GM12878 (cell line): ENCODE data around the gene PALLD. TPM values are rescaled to one million over a fixed set of nuclear protein-coding genes. Genes with fewer than 3 reads are reported as not detected.

Source experiments
- ATAC-seq: fragments of 200-7000 bp; cut with Tn5 transposase; 3 replicates; pipeline ENCODE4 v1.9.1; 2020; ENCODE audit warnings: mild to moderate bottlenecking, moderate library complexity
- BruUV-seq: library from RNA; stranded (reverse); fragments of 400-500 nt; replicated peaks from 2 replicates; lab custom pipeline; 2021; lab: Mats Ljungman, UMichigan
- CTCF ChIA-PET: fragments of 300-600 bp; sonication (Branson Sonifier 250); formaldehyde crosslinking; extraction: SDS; loops from one replicate; lab custom pipeline; 2021; ENCODE audit warnings: inconsistent platforms; lab: Yijun Ruan, JAX
- POLR2A ChIA-PET: fragments of 350-600 bp; formaldehyde crosslinking; extraction: SDS; loops from one replicate; lab custom pipeline; 2021; ENCODE audit warnings: inconsistent platforms; lab: Charles Lee
- RAD21 ChIA-PET: fragments of 300-600 bp; sonication (Branson Sonifier 250); formaldehyde crosslinking; loops from one replicate; lab custom pipeline; 2023; ENCODE audit warnings: antibody characterized with exemption; ENCODE audit not compliant: unreplicated experiment; lab: Charles Lee
- SMC1A ChIA-PET: fragments of 300-600 bp; sonication (Branson Sonifier 250); formaldehyde crosslinking; loops from one replicate; lab custom pipeline; 2023; ENCODE audit not compliant: unreplicated experiment, uncharacterized antibody; lab: Charles Lee
- DNase-seq: peaks from one replicate; pipeline ENCODE4 v3.0.0-alpha.2; 2011; ENCODE audit warnings: low read depth, low spot score
- FAIRE-seq: peaks from 3 replicates; lab custom pipeline; 2011; peaks lifted over from hg19 to GRCh38; lab: Jason Lieb, UNC
- H2AFZ ChIP-seq: 2 replicates; pipeline ENCODE4 v1.6.0; 2011; ENCODE audit warnings: low read depth, low read length, control low read depth; ENCODE audit not compliant: control insufficient read depth
- H3K27ac ChIP-seq: 2 replicates; pipeline ENCODE4 v1.5.1; 2011; ENCODE audit warnings: control low read depth; ENCODE audit not compliant: control insufficient read depth, insufficient read depth
- H3K27me3 ChIP-seq, 2 experiments: replicated peaks in 1 of 2; 2 replicates each; pipeline versions ENCODE4 v1.6.0 to v1.6.1; 2011; ENCODE audit warnings: low read length in 1 of 2; ENCODE audit not compliant: control insufficient read depth in 2 of 2, insufficient read depth in 2 of 2
- H3K36me3 ChIP-seq, 2 experiments: 2 replicates each; pipeline ENCODE4 v1.5.1; 2011; ENCODE audit warnings: low read length in 1 of 2; ENCODE audit not compliant: control insufficient read depth in 2 of 2, insufficient read depth in 2 of 2
- H3K4me1 ChIP-seq: 2 replicates; pipeline ENCODE4 v1.6.1; 2011; ENCODE audit warnings: mild to moderate bottlenecking, low read length, moderate library complexity, mixed read lengths; ENCODE audit not compliant: control insufficient read depth, insufficient read depth
- H3K4me2 ChIP-seq: 2 replicates; pipeline ENCODE4 v1.6.0; 2011; ENCODE audit warnings: control low read depth; ENCODE audit not compliant: control insufficient read depth, insufficient read depth
- H3K4me3 ChIP-seq: fragments of 200-600 bp; sonication (generic); 2 replicates; pipeline ENCODE4 v1.5.1; 2016
- H3K79me2 ChIP-seq: 2 replicates; pipeline ENCODE4 v1.6.0; 2011; ENCODE audit warnings: low read length; ENCODE audit not compliant: control insufficient read depth, insufficient read depth
- H3K9ac ChIP-seq: 2 replicates; pipeline ENCODE4 v1.8.0; 2011; ENCODE audit warnings: low read length, control low read depth, mixed read lengths; ENCODE audit not compliant: control insufficient read depth, insufficient read depth
- H3K9me3 ChIP-seq: replicated peaks from 3 replicates; pipeline ENCODE4 v1.5.1; 2011; ENCODE audit warnings: mild to moderate bottlenecking, low read length; ENCODE audit not compliant: control insufficient read depth, insufficient read depth
- H4K20me1 ChIP-seq: 2 replicates; pipeline ENCODE4 v1.6.0; 2011; ENCODE audit not compliant: control insufficient read depth, insufficient read depth
- CHD4 ChIP-seq: fragments of 200-600 bp; sonication (generic); IDR thresholded peaks from 2 replicates; pipeline ENCODE4 v1.6.1; 2016; ENCODE audit warnings: mild to moderate bottlenecking
- EP300 ChIP-seq, 2 experiments: fragments of 150-350 bp in 1 of 2; IDR thresholded peaks; 2 replicates each; pipeline ENCODE4 v1.6.1; 2011 to 2012; ENCODE audit warnings: low read depth in 2 of 2, low read length in 2 of 2, borderline replicate concordance in 1 of 2, improper control_type of control experiment in 1 of 2, inconsistent platforms in 1 of 2; ENCODE audit not compliant: control insufficient read depth in 1 of 2
- EZH2 ChIP-seq: IDR thresholded peaks from 2 replicates; pipeline ENCODE4 v1.6.1; 2012; ENCODE audit warnings: low read depth, mild to moderate bottlenecking, control low read depth, inconsistent platforms, low read length, borderline replicate concordance; ENCODE audit not compliant: control insufficient read depth
- ZNF274 ChIP-seq: IDR thresholded peaks from one replicate; pipeline ENCODE4 v1.8.0; 2011; ENCODE audit not compliant: insufficient read length, insufficient read depth
- ZNF622 ChIP-seq: fragments of 450-650 bp; IDR thresholded peaks from 2 replicates; pipeline ENCODE4 v1.6.1; 2017; ENCODE audit warnings: mild to moderate bottlenecking, inconsistent platforms
- WGBS: methylation state at CpG from one replicate; pipeline ENCODE4 v1.1.6; 2016; ENCODE audit warnings: low lambda C conversion rate; ENCODE audit not compliant: insufficient replicate concordance, insufficient coverage; ENCODE audit errors: missing lambda C conversion rate; 5-methylcytosine and 5-hydroxymethylcytosine counted together
- in situ Hi-C: fragments of 300-500 bp; cut with MboI; formaldehyde crosslinking; loops from 9 replicates; pipeline ENCODE4 v1.14.3; 2018; ENCODE audit warnings: mixed read lengths
- intact Hi-C: fragments of 100-400 bp; cut with micrococcal nuclease; formaldehyde crosslinking; loops from one replicate; pipeline ENCODE4 v1.14.2; 2022; ENCODE audit not compliant: unreplicated experiment
- polyA plus RNA-seq, 11 experiments: library from polyadenylated mRNA; depleted of rRNA in 4 of 11; unstranded in 6 of 11; stranded (reverse) in 5 of 11; fragments of >200 nt; fragmentation: Nextera tagmentation in 4 of 11; fragmentation: Illumina TruSeq in 1 of 11; extraction: Ambion mirVana in 4 of 11; extraction: Trizol in 1 of 11; gene quantifications; 1 replicate in 1 of 11; 2 replicates in 10 of 11; pipeline versions ENCODE4 v1.2.1 to v1.2.3, GENCODE V29; 2011 to 2016; ENCODE audit warnings: inconsistent platforms in 2 of 11, missing spikeins in 2 of 11, low read depth in 1 of 11
- total RNA-seq, 4 experiments: library from RNA; depleted of rRNA in 3 of 4; stranded (reverse); fragments of >200 nt in 3 of 4; fragmentation: Illumina TruSeq in 1 of 4; extraction: Trizol in 1 of 4; gene quantifications; 2 replicates each; pipeline versions ENCODE4 v1.2.1 to v1.2.3, GENCODE V29; 2013 to 2021
- TF ChIP-seq, protein P1 (sequence below): fragments of 450-650 bp; IDR thresholded peaks from 2 replicates; pipeline ENCODE4 v1.6.1; 2017; ENCODE audit warnings: mild to moderate bottlenecking, moderate library complexity
- TF ChIP-seq, protein P2 (sequence below): fragments of 450-650 bp; IDR thresholded peaks from 2 replicates; pipeline ENCODE4 v1.6.1; 2018; ENCODE audit warnings: mild to moderate bottlenecking, low read depth, moderate library complexity; ENCODE audit not compliant: partially characterized antibody
- TF ChIP-seq, protein P3 (sequence below): fragments of 450-650 bp; IDR thresholded peaks from 2 replicates; pipeline ENCODE4 v1.6.1; 2017; ENCODE audit warnings: mild to moderate bottlenecking
- TF ChIP-seq, protein P4 (sequence below): IDR thresholded peaks from 2 replicates; pipeline ENCODE4 v1.6.1; 2011; ENCODE audit warnings: borderline replicate concordance, low read depth, mild to moderate bottlenecking, moderate library complexity, low read length; ENCODE audit not compliant: insufficient read depth, poor library complexity, severe bottlenecking

The PALLD gene
- total and polyA plus RNA-seq, 10 of the 15 experiments (the other 5 are each of a cell fraction or from before 2014, with no cell fraction given): 1.0 to 7.7 (median 1.7) TPM

- no peak overlapping the region for H3K27ac ChIP-seq
- no peak overlapping the region for H3K4me3 ChIP-seq
- no peak for ATAC-seq
- no peaks in the 10 kb centered on the region for H3K4me1 ChIP-seq
- H3K9me3 ChIP-seq: no peaks in the 10 kb centered on the region
- H3K4me2 ChIP-seq: no peak overlapping the region
- no peaks in the 10 kb centered on the region for H3K79me2 ChIP-seq
- no peak for DNase-seq
- no peak overlapping the region for H2AFZ ChIP-seq
- SMC1A ChIA-PET: interaction anchor here (0.6 to 1.2 kb wide), 2 partner anchors 30 to 503 kb away, joined by 3 read pairs; no protein-coding TSS in a partner anchor
- POLR2A ChIA-PET: interaction anchor here (0.9 kb wide), 1 partner anchor 14 kb away, joined by 3 read pairs; no protein-coding TSS in a partner anchor
- no peaks in the 10 kb centered on the region for H3K36me3 ChIP-seq
- in situ Hi-C loops: no loop called here
- no peak for FAIRE-seq
- no peak overlapping the region for H3K9ac ChIP-seq
- RAD21 ChIA-PET: no interaction called here
- H4K20me1 ChIP-seq: no peaks in the 10 kb centered on the region
- intact Hi-C loops: no loop called here
- H3K27me3 ChIP-seq: no peaks in the 10 kb centered on the region
- no TSS peak for BruUV-seq
- CTCF ChIA-PET: interaction anchor here (1.1 to 2.5 kb wide), 3 partner anchors 14 to 62 kb away, joined by 3 to 10 read pairs (median 3); no protein-coding TSS in a partner anchor
- WGBS: 0% methylated on average over 1 of the region's 1 CpG
- TF ChIP-seq EZH2 (no peak), ZNF622 (no peak), CHD4 (no peak), ZNF274 (no peak), EP300 (IDR thresholded peaks at IDR 0.05; ENCODE audit: borderline replicate concordance in 1 of 2, control insufficient read depth in 1 of 2, low read depth in 2 of 2, low read length in 2 of 2) (no peak)
- TF ChIP-seq, protein P1, sequence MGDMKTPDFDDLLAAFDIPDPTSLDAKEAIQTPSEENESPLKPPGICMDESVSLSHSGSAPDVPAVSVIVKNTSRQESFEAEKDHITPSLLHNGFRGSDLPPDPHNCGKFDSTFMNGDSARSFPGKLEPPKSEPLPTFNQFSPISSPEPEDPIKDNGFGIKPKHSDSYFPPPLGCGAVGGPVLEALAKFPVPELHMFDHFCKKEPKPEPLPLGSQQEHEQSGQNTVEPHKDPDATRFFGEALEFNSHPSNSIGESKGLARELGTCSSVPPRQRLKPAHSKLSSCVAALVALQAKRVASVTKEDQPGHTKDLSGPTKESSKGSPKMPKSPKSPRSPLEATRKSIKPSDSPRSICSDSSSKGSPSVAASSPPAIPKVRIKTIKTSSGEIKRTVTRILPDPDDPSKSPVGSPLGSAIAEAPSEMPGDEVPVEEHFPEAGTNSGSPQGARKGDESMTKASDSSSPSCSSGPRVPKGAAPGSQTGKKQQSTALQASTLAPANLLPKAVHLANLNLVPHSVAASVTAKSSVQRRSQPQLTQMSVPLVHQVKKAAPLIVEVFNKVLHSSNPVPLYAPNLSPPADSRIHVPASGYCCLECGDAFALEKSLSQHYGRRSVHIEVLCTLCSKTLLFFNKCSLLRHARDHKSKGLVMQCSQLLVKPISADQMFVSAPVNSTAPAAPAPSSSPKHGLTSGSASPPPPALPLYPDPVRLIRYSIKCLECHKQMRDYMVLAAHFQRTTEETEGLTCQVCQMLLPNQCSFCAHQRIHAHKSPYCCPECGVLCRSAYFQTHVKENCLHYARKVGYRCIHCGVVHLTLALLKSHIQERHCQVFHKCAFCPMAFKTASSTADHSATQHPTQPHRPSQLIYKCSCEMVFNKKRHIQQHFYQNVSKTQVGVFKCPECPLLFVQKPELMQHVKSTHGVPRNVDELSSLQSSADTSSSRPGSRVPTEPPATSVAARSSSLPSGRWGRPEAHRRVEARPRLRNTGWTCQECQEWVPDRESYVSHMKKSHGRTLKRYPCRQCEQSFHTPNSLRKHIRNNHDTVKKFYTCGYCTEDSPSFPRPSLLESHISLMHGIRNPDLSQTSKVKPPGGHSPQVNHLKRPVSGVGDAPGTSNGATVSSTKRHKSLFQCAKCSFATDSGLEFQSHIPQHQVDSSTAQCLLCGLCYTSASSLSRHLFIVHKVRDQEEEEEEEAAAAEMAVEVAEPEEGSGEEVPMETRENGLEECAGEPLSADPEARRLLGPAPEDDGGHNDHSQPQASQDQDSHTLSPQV: no peak
- TF ChIP-seq, protein P2, sequence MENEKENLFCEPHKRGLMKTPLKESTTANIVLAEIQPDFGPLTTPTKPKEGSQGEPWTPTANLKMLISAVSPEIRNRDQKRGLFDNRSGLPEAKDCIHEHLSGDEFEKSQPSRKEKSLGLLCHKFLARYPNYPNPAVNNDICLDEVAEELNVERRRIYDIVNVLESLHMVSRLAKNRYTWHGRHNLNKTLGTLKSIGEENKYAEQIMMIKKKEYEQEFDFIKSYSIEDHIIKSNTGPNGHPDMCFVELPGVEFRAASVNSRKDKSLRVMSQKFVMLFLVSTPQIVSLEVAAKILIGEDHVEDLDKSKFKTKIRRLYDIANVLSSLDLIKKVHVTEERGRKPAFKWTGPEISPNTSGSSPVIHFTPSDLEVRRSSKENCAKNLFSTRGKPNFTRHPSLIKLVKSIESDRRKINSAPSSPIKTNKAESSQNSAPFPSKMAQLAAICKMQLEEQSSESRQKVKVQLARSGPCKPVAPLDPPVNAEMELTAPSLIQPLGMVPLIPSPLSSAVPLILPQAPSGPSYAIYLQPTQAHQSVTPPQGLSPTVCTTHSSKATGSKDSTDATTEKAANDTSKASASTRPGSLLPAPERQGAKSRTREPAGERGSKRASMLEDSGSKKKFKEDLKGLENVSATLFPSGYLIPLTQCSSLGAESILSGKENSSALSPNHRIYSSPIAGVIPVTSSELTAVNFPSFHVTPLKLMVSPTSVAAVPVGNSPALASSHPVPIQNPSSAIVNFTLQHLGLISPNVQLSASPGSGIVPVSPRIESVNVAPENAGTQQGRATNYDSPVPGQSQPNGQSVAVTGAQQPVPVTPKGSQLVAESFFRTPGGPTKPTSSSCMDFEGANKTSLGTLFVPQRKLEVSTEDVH: no peak
- TF ChIP-seq, protein P3, sequence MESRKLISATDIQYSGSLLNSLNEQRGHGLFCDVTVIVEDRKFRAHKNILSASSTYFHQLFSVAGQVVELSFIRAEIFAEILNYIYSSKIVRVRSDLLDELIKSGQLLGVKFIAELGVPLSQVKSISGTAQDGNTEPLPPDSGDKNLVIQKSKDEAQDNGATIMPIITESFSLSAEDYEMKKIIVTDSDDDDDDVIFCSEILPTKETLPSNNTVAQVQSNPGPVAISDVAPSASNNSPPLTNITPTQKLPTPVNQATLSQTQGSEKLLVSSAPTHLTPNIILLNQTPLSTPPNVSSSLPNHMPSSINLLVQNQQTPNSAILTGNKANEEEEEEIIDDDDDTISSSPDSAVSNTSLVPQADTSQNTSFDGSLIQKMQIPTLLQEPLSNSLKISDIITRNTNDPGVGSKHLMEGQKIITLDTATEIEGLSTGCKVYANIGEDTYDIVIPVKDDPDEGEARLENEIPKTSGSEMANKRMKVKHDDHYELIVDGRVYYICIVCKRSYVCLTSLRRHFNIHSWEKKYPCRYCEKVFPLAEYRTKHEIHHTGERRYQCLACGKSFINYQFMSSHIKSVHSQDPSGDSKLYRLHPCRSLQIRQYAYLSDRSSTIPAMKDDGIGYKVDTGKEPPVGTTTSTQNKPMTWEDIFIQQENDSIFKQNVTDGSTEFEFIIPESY: no peak
- TF ChIP-seq, protein P4, sequence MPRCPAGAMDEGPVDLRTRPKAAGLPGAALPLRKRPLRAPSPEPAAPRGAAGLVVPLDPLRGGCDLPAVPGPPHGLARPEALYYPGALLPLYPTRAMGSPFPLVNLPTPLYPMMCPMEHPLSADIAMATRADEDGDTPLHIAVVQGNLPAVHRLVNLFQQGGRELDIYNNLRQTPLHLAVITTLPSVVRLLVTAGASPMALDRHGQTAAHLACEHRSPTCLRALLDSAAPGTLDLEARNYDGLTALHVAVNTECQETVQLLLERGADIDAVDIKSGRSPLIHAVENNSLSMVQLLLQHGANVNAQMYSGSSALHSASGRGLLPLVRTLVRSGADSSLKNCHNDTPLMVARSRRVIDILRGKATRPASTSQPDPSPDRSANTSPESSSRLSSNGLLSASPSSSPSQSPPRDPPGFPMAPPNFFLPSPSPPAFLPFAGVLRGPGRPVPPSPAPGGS: no peak
Measured at GRCh38 chr4:168769837-168770236, 273.0 kb downstream of the PALLD start.
